T-cell (primary cell): ENCODE results near the gene PPP1R36. TPM values are rescaled to one million over a fixed set of nuclear protein-coding genes. Genes with fewer than 3 reads are reported as not detected.

ENCODE experiments used
- ATAC-seq, 4 experiments: fragments of 200-7000 bp in 3 of 4; fragments of 150-1000 bp in 1 of 4; cut with Tn5 transposase; replicated peaks in 1 of 4; 1 replicate in 3 of 4; 2 replicates in 1 of 4; pipeline ENCODE4 v1.10.0; 2021; ENCODE audit warnings: moderate library complexity in 3 of 4, mild to moderate bottlenecking in 2 of 4, moderate number of reproducible peaks in 1 of 4
- CTCF ChIA-PET, 2 donors: fragments of 300-600 bp; sonication (Branson Sonifier 250); formaldehyde crosslinking; loops; one replicate each; lab custom pipeline; 2022; ENCODE audit warnings: antibody characterized with exemption in 2 of 2; lab: Charles Lee
- POLR2A ChIA-PET, 2 donors: fragments of 300-600 bp; sonication (Branson Sonifier 250); formaldehyde crosslinking; loops; one replicate each; lab custom pipeline; 2022; ENCODE audit warnings: antibody characterized with exemption in 2 of 2; lab: Charles Lee
- DNase-seq, 35 experiments: peaks; one replicate each; pipeline versions ENCODE4 v3.0.0 to v3.0.0-alpha.2; 2013 to 2023
- H3K27ac ChIP-seq: one replicate; pipeline ENCODE4 v1.5.1; 2013; ENCODE audit warnings: low read length
- H3K27me3 ChIP-seq, 2 experiments: replicated peaks in 1 of 2; 1 replicate in 1 of 2; 2 replicates in 1 of 2; pipeline versions ENCODE4 v1.6.1 to v1.7.0; 2013; ENCODE audit warnings: low read length in 1 of 2, mixed read lengths in 1 of 2; ENCODE audit not compliant: control insufficient read depth in 2 of 2, insufficient read depth in 2 of 2; ENCODE audit errors: extremely low read depth in 1 of 2
- H3K36me3 ChIP-seq, 2 donors: 1 replicate in 1 of 2; 2 replicates in 1 of 2; pipeline versions ENCODE4 v1.6.1 to v1.7.0; 2013; ENCODE audit warnings: low read length in 1 of 2; ENCODE audit not compliant: control insufficient read depth in 2 of 2, insufficient read depth in 1 of 2; ENCODE audit errors: extremely low read depth in 1 of 2
- H3K4me1 ChIP-seq, 2 experiments: 1 replicate in 1 of 2; 2 replicates in 1 of 2; pipeline versions ENCODE4 v1.6.1 to v1.7.0; 2013; ENCODE audit warnings: low read length in 2 of 2, mixed read lengths in 1 of 2; ENCODE audit not compliant: insufficient read depth in 2 of 2, control insufficient read depth in 1 of 2; ENCODE audit errors: extremely low read depth in 1 of 2
- H3K4me3 ChIP-seq, 2 donors: 1 replicate in 1 of 2; 2 replicates in 1 of 2; pipeline versions ENCODE4 v1.5.1 to v1.7.0; 2013; ENCODE audit warnings: mild to moderate bottlenecking in 2 of 2, low read length in 1 of 2, moderate library complexity in 1 of 2; ENCODE audit not compliant: control insufficient read depth in 1 of 2; ENCODE audit errors: extremely low read depth in 1 of 2
- H3K9me3 ChIP-seq: 2 replicates; pipeline ENCODE4 v1.7.0; 2013
- H3K27ac Mint-ChIP-seq, 2 donors: one replicate each; pipeline ENCODE4 v1.8.0; 2020 to 2021; ENCODE audit warnings: mild to moderate bottlenecking in 2 of 2, mixed read lengths in 2 of 2
- H3K27me3 Mint-ChIP-seq, 2 donors: one replicate each; pipeline ENCODE4 v1.8.0; 2021 to 2022; ENCODE audit warnings: mixed read lengths in 2 of 2
- H3K36me3 Mint-ChIP-seq: one replicate; pipeline ENCODE4 v1.8.0; 2021; ENCODE audit warnings: mixed read lengths
- H3K4me1 Mint-ChIP-seq, 3 donors: one replicate each; pipeline ENCODE4 v1.8.0; 2020 to 2022; ENCODE audit warnings: mixed read lengths in 3 of 3, mild to moderate bottlenecking in 1 of 3
- H3K4me3 Mint-ChIP-seq, 3 donors: one replicate each; pipeline ENCODE4 v1.8.0; 2020 to 2022; ENCODE audit warnings: mild to moderate bottlenecking in 3 of 3, mixed read lengths in 3 of 3, moderate library complexity in 3 of 3
- H3K9me3 Mint-ChIP-seq, 3 donors: one replicate each; pipeline ENCODE4 v1.8.0; 2020 to 2022; ENCODE audit warnings: mixed read lengths in 3 of 3
- WGBS: methylation state at CpG from one replicate; pipeline ENCODE4 v1.1.5; 2013; ENCODE audit warnings: missing lambda C conversion rate; ENCODE audit not compliant: insufficient coverage; 5-methylcytosine and 5-hydroxymethylcytosine counted together
- total RNA-seq, 35 experiments: library from RNA in 6 of 35; stranded (reverse) in 6 of 35; fragments of 120-200 nt in 1 of 35; gene quantifications; one replicate each; pipeline versions ENCODE4 v1.2.1 to v1.2.4 and lab custom pipeline; 2013 to 2026

PPP1R36 gene
- total RNA-seq, 5 donors from 2014 or later (not counting 1 experiment from before 2014, with no cell fraction given), result not detected

DNA sequence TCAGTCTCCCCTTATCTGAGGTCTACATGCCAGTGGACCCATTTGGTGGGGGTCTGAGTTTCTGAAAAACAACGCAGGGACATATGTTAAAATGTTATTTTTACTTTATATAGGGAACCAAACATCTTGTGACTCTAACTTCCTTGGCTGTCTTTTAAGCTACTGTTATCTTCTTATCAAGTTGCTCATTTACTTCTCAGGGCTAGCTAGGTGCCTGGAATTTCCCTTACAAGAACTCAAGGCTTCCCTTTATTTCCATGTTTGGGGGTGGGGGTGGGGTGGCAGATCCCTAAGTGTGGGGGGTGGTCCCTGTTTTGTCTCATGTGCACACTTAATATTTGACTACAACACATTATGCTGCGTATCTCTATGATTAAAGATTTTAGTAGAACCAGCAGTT lies 31.6 kb downstream of the PPP1R36 start:
- ChIA-PET CTCF (interaction anchor here in 1 of 2 donors (0.6 kb wide), 2 partner anchors 160 to 200 kb away, joined by 3 to 5 read pairs; no protein-coding TSS in a partner anchor), POLR2A (no interaction called here)
- no peaks in the 10 kb centered on the region for H3K9me3 Mint-ChIP-seq
- no CpG with 5 or more reads among the region's 2 CpGs for WGBS
- no peaks in the 10 kb centered on the region for H3K9me3 ChIP-seq
- H3K27me3 ChIP-seq, result no peaks in the 10 kb centered on the region
- H3K4me3 Mint-ChIP-seq, result no peak overlapping the region
- no peak overlapping the region for H3K4me3 ChIP-seq
- no peak overlapping the region for H3K27ac Mint-ChIP-seq
- DNase-seq (no peak), ATAC-seq (no peak)
- no peaks in the 10 kb centered on the region for H3K36me3 Mint-ChIP-seq
- no peaks in the 10 kb centered on the region for H3K36me3 ChIP-seq
- H3K27me3 Mint-ChIP-seq, result no peaks in the 10 kb centered on the region
- no peaks in the 10 kb centered on the region for H3K4me1 ChIP-seq
- H3K27ac ChIP-seq, result no peak overlapping the region
- no peaks in the 10 kb centered on the region for H3K4me1 Mint-ChIP-seq

DNA sequence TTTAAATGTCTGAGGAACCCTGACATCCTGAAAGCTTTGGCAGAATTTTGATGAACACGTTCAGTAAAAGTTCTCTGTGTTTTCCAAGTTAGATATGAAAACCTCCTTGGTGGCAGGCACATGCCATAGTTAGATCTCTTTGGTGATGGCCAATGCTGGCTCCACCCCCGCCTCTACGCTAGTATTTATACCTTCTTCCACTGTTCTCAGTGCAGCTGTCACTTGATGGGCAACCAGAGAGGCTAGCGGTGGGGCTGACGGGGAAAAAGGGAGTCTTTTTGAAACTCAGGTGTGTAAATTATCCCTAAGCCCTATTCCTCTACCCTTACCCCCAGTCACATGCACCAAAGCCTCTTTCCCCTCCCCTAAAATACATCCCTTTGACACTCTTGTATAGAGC lies 32.1 kb downstream of the PPP1R36 start:
- 79% methylated on average over 2 of the region's 5 CpGs for WGBS
- POLR2A ChIA-PET, result no interaction called here
- no peak overlapping the region for H3K27ac ChIP-seq
- Mint-ChIP-seq H3K27ac (no peak overlapping the region), H3K9me3 (no peaks in the 10 kb centered on the region), H3K4me3 (no peak overlapping the region), H3K36me3 (no peaks in the 10 kb centered on the region), H3K27me3 (no peaks in the 10 kb centered on the region), H3K4me1 (no peaks in the 10 kb centered on the region)
- no peak for DNase-seq
- H3K4me3 ChIP-seq, result no peak overlapping the region
- H3K9me3 ChIP-seq, result no peaks in the 10 kb centered on the region
- H3K36me3 ChIP-seq, result no peaks in the 10 kb centered on the region
- no peak for ATAC-seq
- no peaks in the 10 kb centered on the region for H3K27me3 ChIP-seq
- no peaks in the 10 kb centered on the region for H3K4me1 ChIP-seq
- CTCF ChIA-PET, result no interaction called here

DNA sequence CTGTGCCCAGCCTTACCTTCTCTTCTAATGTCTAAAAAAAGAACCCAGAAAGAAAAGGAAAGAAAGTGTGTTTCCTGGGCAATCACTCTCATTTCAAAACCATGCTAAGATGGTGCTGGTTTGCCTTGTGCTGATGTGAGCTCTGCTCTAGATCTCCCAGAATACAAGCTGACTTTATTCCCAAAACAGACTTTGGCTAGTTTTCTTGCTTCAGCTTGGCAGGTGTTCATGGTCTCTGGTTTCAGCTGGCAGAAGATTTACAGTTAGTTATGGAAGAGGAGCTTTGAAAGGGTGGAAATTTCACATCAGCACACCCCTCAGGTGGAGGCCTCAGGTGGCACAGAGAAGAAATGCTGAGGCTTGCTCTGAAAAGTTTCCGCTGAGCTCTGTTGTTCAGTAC lies 34.4 kb downstream of the PPP1R36 start:
- no peak overlapping the region for H3K4me3 ChIP-seq
- H3K27me3 ChIP-seq, result no peaks in the 10 kb centered on the region
- no peak for DNase-seq
- WGBS, result 100% methylated on average over 1 of the region's 1 CpG
- Mint-ChIP-seq H3K27ac (no peak overlapping the region), H3K36me3 (no peaks in the 10 kb centered on the region), H3K4me3 (no peak overlapping the region), H3K9me3 (no peaks in the 10 kb centered on the region), H3K27me3 (no peaks in the 10 kb centered on the region), H3K4me1 (no peaks in the 10 kb centered on the region)
- H3K9me3 ChIP-seq, result no peaks in the 10 kb centered on the region
- H3K36me3 ChIP-seq, result no peaks in the 10 kb centered on the region
- no peaks in the 10 kb centered on the region for H3K4me1 ChIP-seq
- POLR2A ChIA-PET, result no interaction called here
- no peak for ATAC-seq
- CTCF ChIA-PET, result no interaction called here
- no peak overlapping the region for H3K27ac ChIP-seq

DNA sequence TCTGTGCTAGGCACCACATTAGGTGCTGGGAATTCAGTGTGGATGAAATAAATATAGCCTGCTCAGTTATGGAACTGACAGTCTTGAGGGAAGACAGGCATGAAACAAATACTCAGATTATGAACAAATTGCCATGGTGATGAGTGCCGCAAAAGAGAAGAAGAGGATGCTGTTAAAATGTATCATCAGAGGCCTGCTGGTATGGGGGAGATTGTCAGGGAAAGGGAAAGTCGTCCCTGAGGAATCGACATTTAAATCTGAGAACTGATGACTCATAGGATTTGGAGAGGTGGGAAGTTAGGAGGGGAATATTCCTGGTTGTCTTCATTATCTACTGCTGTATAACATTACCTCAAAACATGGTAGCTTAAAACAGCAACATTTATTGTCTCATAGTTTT lies 42.0 kb downstream of the PPP1R36 start:
- 100% methylated on average over 1 of the region's 3 CpGs for WGBS
- Mint-ChIP-seq H3K4me1 (no peaks in the 10 kb centered on the region), H3K9me3 (no peaks in the 10 kb centered on the region)

DNA sequence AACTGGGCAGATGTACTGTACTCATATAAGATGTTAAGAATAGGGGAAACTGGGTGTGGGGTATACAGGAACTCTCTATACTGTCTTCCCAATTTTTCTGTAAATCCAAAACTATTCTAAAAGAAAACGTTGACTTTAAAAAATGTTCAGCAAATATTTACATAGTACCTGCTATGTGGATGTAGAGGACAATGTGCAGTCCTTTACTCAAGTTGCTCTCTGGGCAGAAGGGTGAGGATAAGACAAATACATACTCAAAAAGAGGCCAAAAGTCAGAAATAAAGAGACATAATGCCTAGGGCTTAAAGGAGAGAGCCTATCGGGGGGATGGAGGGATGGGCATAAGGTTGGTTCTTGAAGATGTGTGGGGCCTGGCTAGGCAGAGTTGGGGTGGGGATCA lies 44.7 kb downstream of the PPP1R36 start:
- 100% methylated on average over 1 of the region's 2 CpGs for WGBS
- no peaks in the 10 kb centered on the region for H3K4me1 Mint-ChIP-seq
- H3K27ac Mint-ChIP-seq, result no peak overlapping the region
- no peaks in the 10 kb centered on the region for H3K4me1 ChIP-seq
- no peaks in the 10 kb centered on the region for H3K36me3 ChIP-seq
- H3K4me3 Mint-ChIP-seq, result no peak overlapping the region
- ChIA-PET POLR2A (no interaction called here), CTCF (no interaction called here)
- no peaks in the 10 kb centered on the region for H3K9me3 Mint-ChIP-seq
- H3K27me3 ChIP-seq, result no peaks in the 10 kb centered on the region
- H3K27me3 Mint-ChIP-seq, result peaks cover 3 to 4% of the 10 kb centered on the region in 2 donors
- no peaks in the 10 kb centered on the region for H3K36me3 Mint-ChIP-seq
- DNase-seq (no peak), ATAC-seq (no peak)
- no peak overlapping the region for H3K27ac ChIP-seq
- H3K9me3 ChIP-seq, result no peaks in the 10 kb centered on the region
- no peak overlapping the region for H3K4me3 ChIP-seq

More for the DNA sequence above, 42.0 kb downstream of the PPP1R36 start:
- Histone ChIP-seq H3K27ac (no peak overlapping the region), H3K4me1 (no peaks in the 10 kb centered on the region), H3K27me3 (no peaks in the 10 kb centered on the region), H3K4me3 (no peak overlapping the region), H3K36me3 (no peaks in the 10 kb centered on the region), H3K9me3 (no peaks in the 10 kb centered on the region)
- peaks cover 0 to 4% of the 10 kb centered on the region in 2 donors for H3K27me3 Mint-ChIP-seq
- POLR2A ChIA-PET, result interaction anchor here in 1 of 2 donors (0.8 kb wide), 1 partner anchor 47 kb away, joined by 3 read pairs; no protein-coding TSS in a partner anchor
- DNase-seq (no peak), ATAC-seq (no peak)
- no peak overlapping the region for H3K27ac Mint-ChIP-seq
- no peak overlapping the region for H3K4me3 Mint-ChIP-seq
- no peaks in the 10 kb centered on the region for H3K36me3 Mint-ChIP-seq
- CTCF ChIA-PET, result no interaction called here

DNA sequence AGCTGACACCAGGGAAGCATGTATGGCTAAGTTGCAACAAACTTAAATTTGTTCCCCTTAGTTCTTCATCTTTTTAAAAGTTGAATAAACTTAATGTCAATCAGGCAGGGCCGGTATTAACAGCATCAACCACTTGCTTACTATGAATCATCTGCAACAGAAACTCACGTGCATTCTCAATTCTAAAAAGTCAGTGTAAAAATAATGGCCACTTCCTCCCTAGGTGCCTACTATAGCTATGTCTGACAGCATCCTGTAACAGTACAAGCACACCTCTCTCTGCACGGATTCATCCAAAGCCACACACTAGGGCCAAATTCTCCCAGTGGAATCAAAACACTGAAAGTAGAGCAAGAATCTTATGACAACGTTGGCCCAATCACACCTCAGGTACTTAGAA lies 48.6 kb downstream of the PPP1R36 start:
- ChIA-PET POLR2A (no interaction called here), CTCF (no interaction called here)
- Mint-ChIP-seq H3K9me3 (no peaks in the 10 kb centered on the region), H3K27me3 (peaks cover 13 to 21% of the 10 kb centered on the region in 2 donors), H3K36me3 (no peaks in the 10 kb centered on the region), H3K4me1 (no peaks in the 10 kb centered on the region), H3K4me3 (no peak overlapping the region), H3K27ac (no peak overlapping the region)
- no peaks in the 10 kb centered on the region for H3K4me1 ChIP-seq
- no peak overlapping the region for H3K27ac ChIP-seq
- no peak overlapping the region for H3K4me3 ChIP-seq
- H3K27me3 ChIP-seq, result peaks cover 0 to 11% of the 10 kb centered on the region in 2 experiments
- H3K9me3 ChIP-seq, result no peaks in the 10 kb centered on the region
- DNase-seq (no peak), ATAC-seq (no peak)
- WGBS, result 42% methylated on average over 3 of the region's 4 CpGs
- no peaks in the 10 kb centered on the region for H3K36me3 ChIP-seq

DNA sequence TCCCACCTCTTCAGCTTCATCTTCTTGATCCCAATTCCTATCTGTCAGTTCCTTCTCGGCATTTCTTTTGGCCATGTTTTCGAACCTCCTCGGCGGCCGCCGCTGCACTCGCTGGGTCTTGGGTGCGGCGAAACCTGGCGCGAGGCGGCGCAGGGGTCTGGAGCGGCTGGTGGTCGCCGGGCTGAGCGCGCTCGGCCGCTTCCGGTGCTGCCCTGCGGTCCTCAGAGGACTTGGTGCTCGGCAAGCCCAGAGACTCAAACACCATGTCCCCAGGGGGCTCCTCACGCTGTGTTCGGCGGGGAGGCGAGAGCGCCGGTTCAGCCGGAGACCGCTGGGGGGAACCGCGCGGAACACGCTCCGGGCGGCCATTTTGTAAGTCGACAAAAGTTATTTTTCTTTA lies 51.8 kb downstream of the PPP1R36 start:
- ATAC-seq (no peak), DNase-seq (no peak)
- H3K27me3 Mint-ChIP-seq, result peaks cover 13 to 25% of the 10 kb centered on the region in 2 donors
- POLR2A ChIA-PET, result no interaction called here
- no peaks in the 10 kb centered on the region for H3K36me3 Mint-ChIP-seq
- 70% methylated on average over 24 of the region's 38 CpGs for WGBS
- CTCF ChIA-PET, result no interaction called here
- peaks cover 0 to 11% of the 10 kb centered on the region in 2 experiments for H3K27me3 ChIP-seq
- no peaks in the 10 kb centered on the region for H3K4me1 Mint-ChIP-seq
- H3K4me3 Mint-ChIP-seq, result no peak overlapping the region
- H3K36me3 ChIP-seq, result no peaks in the 10 kb centered on the region
- H3K9me3 ChIP-seq, result no peaks in the 10 kb centered on the region
- no peak overlapping the region for H3K4me3 ChIP-seq
- no peaks in the 10 kb centered on the region for H3K9me3 Mint-ChIP-seq
- no peak overlapping the region for H3K27ac ChIP-seq
- H3K4me1 ChIP-seq, result peaks cover 0 to 4% of the 10 kb centered on the region in 2 experiments
- no peak overlapping the region for H3K27ac Mint-ChIP-seq
